SU-DHL-6 (cell line): Measurements from ENCODE around the gene RRAD.

Experiments
- H2AFZ ChIP-seq: fragments of 200-600 bp; sonication (generic); 2 replicates; pipeline ENCODE4 v1.6.1; 2014; ENCODE audit warnings: low read depth, mild to moderate bottlenecking, moderate library complexity, mixed read lengths, antibody characterized with exemption, low read length; ENCODE audit not compliant: severe bottlenecking
- H3F3A ChIP-seq: fragments of 200-600 bp; shearing (Covaris generic); 2 replicates; pipeline ENCODE4 v1.6.0; 2016; ENCODE audit warnings: antibody characterized with exemption, mild to moderate bottlenecking; ENCODE audit not compliant: insufficient read depth
- H3K27ac ChIP-seq: fragments of 200-600 bp; sonication (generic); 2 replicates; pipeline ENCODE4 v1.5.1; 2016; ENCODE audit warnings: low read depth, mild to moderate bottlenecking, low read length, moderate library complexity, mixed read lengths
- H3K27me3 ChIP-seq: fragments of 200-600 bp; sonication (generic), shearing (Covaris generic); 2 replicates; pipeline ENCODE4 v1.6.0; 2014; ENCODE audit warnings: mild to moderate bottlenecking, low read length
- H3K36me3 ChIP-seq: fragments of 200-600 bp; sonication (generic); 2 replicates; pipeline ENCODE4 v1.6.1; 2014; ENCODE audit warnings: mild to moderate bottlenecking, low read length, mixed read lengths
- H3K4me2 ChIP-seq: fragments of 300-600, 200-600 bp; shearing (Covaris generic), sonication (generic); 2 replicates; pipeline ENCODE4 v1.6.0; 2014; ENCODE audit warnings: low read length, low read depth, mild to moderate bottlenecking; ENCODE audit not compliant: poor library complexity, severe bottlenecking
- H3K4me3 ChIP-seq: fragments of 200-600 bp; sonication (generic); 2 replicates; pipeline ENCODE4 v1.5.1; 2014; ENCODE audit warnings: antibody characterized with exemption, low read length, mild to moderate bottlenecking, mixed read lengths; ENCODE audit not compliant: insufficient read depth, poor library complexity, severe bottlenecking
- H3K79me2 ChIP-seq: fragments of 200-600 bp; sonication (generic); 2 replicates; pipeline ENCODE4 v1.6.1; 2014; ENCODE audit warnings: mild to moderate bottlenecking, low read length, moderate library complexity; ENCODE audit not compliant: insufficient read depth
- H3K9ac ChIP-seq: fragments of 200-600 bp; sonication (generic); 2 replicates; pipeline ENCODE4 v1.7.0; 2014; ENCODE audit warnings: mild to moderate bottlenecking, low read length
- H3K9me2 ChIP-seq: fragments of 200-600 bp; sonication (generic); replicated peaks from 2 replicates; pipeline ENCODE4 v1.6.1; 2014; ENCODE audit warnings: low read length; ENCODE audit not compliant: insufficient read depth
- H3K9me3 ChIP-seq: fragments of 200-600 bp; sonication (generic); 2 replicates; pipeline ENCODE4 v1.6.1; 2014; ENCODE audit warnings: low read length, mixed read lengths; ENCODE audit not compliant: insufficient read depth
- H4K20me1 ChIP-seq: fragments of 200-600 bp; sonication (generic); 2 replicates; pipeline ENCODE4 v1.6.1; 2014; ENCODE audit warnings: low read depth, mild to moderate bottlenecking, antibody characterized with exemption, low read length, moderate library complexity, mixed read lengths
- EZH2phosphoT487 ChIP-seq: fragments of 200-600 bp; sonication (generic), shearing (Covaris generic); conservative IDR thresholded peaks from 2 replicates; pipeline ENCODE4 v1.6.1; 2018; ENCODE audit warnings: mild to moderate bottlenecking, antibody characterized with exemption, low read length, moderate library complexity, mixed read lengths
- TF ChIP-seq, protein P1 (sequence below): fragments of 200-600 bp; sonication (generic); IDR thresholded peaks from one replicate; pipeline ENCODE4 v1.5.1; 2017; ENCODE audit warnings: antibody characterized with exemption, mild to moderate bottlenecking, low read length, moderate library complexity; ENCODE audit not compliant: insufficient read depth, poor library complexity, severe bottlenecking

The RRAD gene

DNA sequence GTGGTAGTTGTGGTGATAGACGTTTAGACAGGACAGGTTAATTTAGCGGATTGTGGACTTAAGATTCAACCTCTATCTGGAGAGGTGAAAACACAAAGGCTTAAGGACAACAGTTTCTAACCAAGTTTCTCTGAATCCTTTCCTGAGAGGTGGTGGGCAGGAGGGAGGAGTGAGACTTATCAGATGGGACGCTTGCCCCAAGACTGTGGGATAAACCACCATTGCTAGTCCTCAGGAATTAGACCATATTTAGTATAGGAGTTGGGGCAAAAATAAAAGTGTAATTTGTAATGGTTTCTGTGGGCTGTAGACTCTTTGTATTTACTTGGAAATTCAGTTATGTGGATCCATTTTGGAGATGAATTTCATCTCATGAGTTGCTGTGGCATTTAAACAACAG, 38.4 kb downstream of the RRAD start:
- Histone ChIP-seq H3K4me2 (no peak overlapping the region), H3K36me3 (peaks cover 3% of the 10 kb centered on the region; the same call in 1 of the 2 replicates), H4K20me1 (no peaks in the 10 kb centered on the region), H3F3A (no peaks in the 10 kb centered on the region), H3K9me2 (no peaks in the 10 kb centered on the region), H3K79me2 (no peaks in the 10 kb centered on the region), H3K9ac (no peak overlapping the region), H3K4me3 (no peak overlapping the region), H3K27me3 (no peaks in the 10 kb centered on the region), H2AFZ (no peak overlapping the region), H3K9me3 (no peaks in the 10 kb centered on the region), H3K27ac (no peak overlapping the region)
- no peak for TF ChIP-seq EZH2phosphoT487
- TF ChIP-seq, protein P1, sequence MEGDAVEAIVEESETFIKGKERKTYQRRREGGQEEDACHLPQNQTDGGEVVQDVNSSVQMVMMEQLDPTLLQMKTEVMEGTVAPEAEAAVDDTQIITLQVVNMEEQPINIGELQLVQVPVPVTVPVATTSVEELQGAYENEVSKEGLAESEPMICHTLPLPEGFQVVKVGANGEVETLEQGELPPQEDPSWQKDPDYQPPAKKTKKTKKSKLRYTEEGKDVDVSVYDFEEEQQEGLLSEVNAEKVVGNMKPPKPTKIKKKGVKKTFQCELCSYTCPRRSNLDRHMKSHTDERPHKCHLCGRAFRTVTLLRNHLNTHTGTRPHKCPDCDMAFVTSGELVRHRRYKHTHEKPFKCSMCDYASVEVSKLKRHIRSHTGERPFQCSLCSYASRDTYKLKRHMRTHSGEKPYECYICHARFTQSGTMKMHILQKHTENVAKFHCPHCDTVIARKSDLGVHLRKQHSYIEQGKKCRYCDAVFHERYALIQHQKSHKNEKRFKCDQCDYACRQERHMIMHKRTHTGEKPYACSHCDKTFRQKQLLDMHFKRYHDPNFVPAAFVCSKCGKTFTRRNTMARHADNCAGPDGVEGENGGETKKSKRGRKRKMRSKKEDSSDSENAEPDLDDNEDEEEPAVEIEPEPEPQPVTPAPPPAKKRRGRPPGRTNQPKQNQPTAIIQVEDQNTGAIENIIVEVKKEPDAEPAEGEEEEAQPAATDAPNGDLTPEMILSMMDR: no peak

DNA sequence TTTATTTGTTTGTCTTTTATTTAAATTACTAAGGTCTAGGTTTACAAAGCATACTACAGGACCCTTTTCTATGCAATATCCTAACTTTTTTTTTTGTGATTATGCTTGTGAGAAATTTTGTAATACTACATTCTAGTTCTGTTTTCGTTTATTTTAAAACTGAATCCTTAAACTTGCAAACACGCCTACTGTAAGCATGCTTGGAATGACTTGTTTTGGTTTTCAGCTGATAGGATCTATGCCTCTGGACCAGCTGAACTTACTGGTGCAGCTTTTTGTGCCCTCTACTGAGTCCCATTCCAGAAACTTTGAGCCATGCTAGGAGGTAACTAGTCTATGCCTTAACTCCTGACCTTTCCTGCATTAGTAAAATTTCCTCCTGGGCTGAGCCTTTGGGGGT, 39.0 kb downstream of the RRAD start:
- Histone ChIP-seq H3K4me3 (no peak overlapping the region), H3K9me2 (no peaks in the 10 kb centered on the region), H3K27ac (no peak overlapping the region), H3F3A (no peaks in the 10 kb centered on the region), H4K20me1 (no peaks in the 10 kb centered on the region), H3K79me2 (peaks cover 5% of the 10 kb centered on the region; the same call in 1 of the 2 replicates), H3K9me3 (no peaks in the 10 kb centered on the region), H2AFZ (no peak overlapping the region), H3K4me2 (no peak overlapping the region), H3K36me3 (peaks cover 3% of the 10 kb centered on the region; the same call in 1 of the 2 replicates), H3K27me3 (no peaks in the 10 kb centered on the region), H3K9ac (no peak overlapping the region)
- TF ChIP-seq EZH2phosphoT487: no peak
- TF ChIP-seq, protein P1: no peak

DNA sequence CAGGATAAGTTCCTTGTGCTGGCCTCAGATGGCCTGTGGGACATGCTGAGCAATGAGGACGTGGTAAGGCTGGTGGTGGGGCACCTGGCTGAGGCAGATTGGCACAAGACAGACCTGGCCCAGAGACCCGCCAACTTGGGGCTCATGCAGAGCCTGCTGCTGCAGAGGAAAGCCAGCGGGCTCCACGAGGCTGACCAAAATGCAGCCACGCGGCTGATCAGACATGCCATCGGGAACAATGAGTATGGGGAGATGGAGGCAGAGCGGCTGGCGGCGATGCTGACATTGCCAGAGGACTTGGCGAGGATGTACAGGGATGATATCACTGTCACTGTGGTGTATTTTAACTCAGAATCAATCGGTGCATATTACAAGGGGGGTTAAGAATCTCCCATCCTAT, 39.8 kb downstream of the RRAD start:
- H3K36me3 ChIP-seq: peaks cover 3% of the 10 kb centered on the region; the same call in 1 of the 2 replicates
- H3K9me2 ChIP-seq: no peaks in the 10 kb centered on the region
- H3K4me2 ChIP-seq: no peak overlapping the region

More for the DNA sequence above, 39.8 kb downstream of the RRAD start:
- H3K4me3 ChIP-seq: no peak overlapping the region
- H3K9me3 ChIP-seq: no peaks in the 10 kb centered on the region
- TF ChIP-seq, protein P1: no peak
- TF ChIP-seq EZH2phosphoT487: no peak
- peaks cover 7% of the 10 kb centered on the region; the same call in 1 of the 2 replicates for H3K79me2 ChIP-seq
- H3K27ac ChIP-seq: no peak overlapping the region
- H2AFZ ChIP-seq: no peak overlapping the region
- no peaks in the 10 kb centered on the region for H4K20me1 ChIP-seq
- H3F3A ChIP-seq: no peaks in the 10 kb centered on the region
- no peaks in the 10 kb centered on the region for H3K27me3 ChIP-seq
- no peak overlapping the region for H3K9ac ChIP-seq
